Pancreas (tissue), 10 donors: ENCODE data around the gene ZMYND8. TPM values are rescaled to one million over a fixed set of nuclear protein-coding genes. Genes with fewer than 3 reads are reported as not detected.

ENCODE experiments used
- ATAC-seq, 4 donors: fragments of 200-7000 bp; cut with Tn5 transposase; one replicate each; pipeline versions ENCODE4 v1.8.0 to v1.9.1; 2020; ENCODE audit warnings: mild to moderate bottlenecking in 4 of 4, moderate library complexity in 4 of 4
- DNase-seq, 6 donors: peaks; one replicate each; pipeline ENCODE4 v3.0.0-alpha.2; 2020
- FAIRE-seq: peaks from 2 replicates; lab custom pipeline; 2012; peaks lifted over from hg19 to GRCh38; lab: Jason Lieb, UNC
- H3K27ac ChIP-seq, 4 donors: fragments of 200-600 bp; sonication (generic); 1 replicate in 3 of 4; 2 replicates in 1 of 4; pipeline versions ENCODE4 v1.5.0 to v1.8.0; 2020
- H3K27me3 ChIP-seq, 4 donors: fragments of 200-600 bp; one replicate each; pipeline ENCODE4 v1.8.0; 2021
- H3K36me3 ChIP-seq, 3 donors: fragments of 200-600 bp; sonication (generic) in 1 of 3; one replicate each; pipeline versions ENCODE4 v1.5.0 to v1.8.0; 2020 to 2021
- H3K4me1 ChIP-seq, 3 donors: fragments of 200-600 bp; one replicate each; pipeline ENCODE4 v1.8.0; 2021
- H3K4me3 ChIP-seq, 4 donors: fragments of 200-600 bp; sonication (generic) in 2 of 4; one replicate each; pipeline versions ENCODE4 v1.5.0 to v1.8.0; 2020 to 2021
- H3K9me3 ChIP-seq, 4 donors: fragments of 200-600 bp; one replicate each; pipeline ENCODE4 v1.8.0; 2021
- WGBS, 2 donors: extraction: QIAGEN DNeasy Blood & Tissue Kit; methylation state at CpG; one replicate each; pipeline ENCODE4 v1.1.7; 2013; 5-methylcytosine and 5-hydroxymethylcytosine counted together
- intact Hi-C, 3 donors: fragments of 100-400 bp; cut with DNase I; formaldehyde crosslinking; loops; one replicate each; pipeline versions ENCODE4 v1.11.1 to v1.14.2; 2022
- polyA plus RNA-seq, 2 donors: library from polyadenylated mRNA; stranded (reverse); fragments of 200-250 nt; gene quantifications; one replicate each; pipeline ENCODE4 v1.2.3, GENCODE V29; 2013
- total RNA-seq, 6 donors: library from RNA; stranded (reverse); fragmentation: NEBNext Ultra II Directional in 4 of 6; extraction: Animal tissue kit (Norgen Biotek cat#: 25700) in 4 of 6; gene quantifications; one replicate each; pipeline versions ENCODE4 v1.2.1 to v1.2.4, GENCODE V29; 2021 to 2023
- TF ChIP-seq, protein P1 (sequence below), 4 donors: fragments of 200-600 bp; sonication (generic) in 3 of 4; IDR thresholded peaks; one replicate each; pipeline versions ENCODE4 v1.5.0 to v1.8.0; 2021; ENCODE audit warnings: antibody characterized with exemption in 4 of 4
- donor health status: healthy with polysubstance abuse.
- donor health status: DM: no; HTN: no; CAD: no; lungs with moderate emphysema.
- donor health status: DM: no; HTN: no; CAD: no.
- donor health status: control.
- donor health status: control.
- donor health status: Bipolar disorder and iron deficiency.
- donor health status: DM: yes; HTN: yes; CAD: no.
- donor health status: DM: no; HTN: no; CAD: no.
- donor health status: DM: no; HTN: no; CAD: no.
- donor health status: DM: yes; HTN: yes; CAD: no.

Gene ZMYND8
- total and polyA plus RNA-seq, 8 donors: 10.8 to 25.6 (median 17.2) TPM

DNA sequence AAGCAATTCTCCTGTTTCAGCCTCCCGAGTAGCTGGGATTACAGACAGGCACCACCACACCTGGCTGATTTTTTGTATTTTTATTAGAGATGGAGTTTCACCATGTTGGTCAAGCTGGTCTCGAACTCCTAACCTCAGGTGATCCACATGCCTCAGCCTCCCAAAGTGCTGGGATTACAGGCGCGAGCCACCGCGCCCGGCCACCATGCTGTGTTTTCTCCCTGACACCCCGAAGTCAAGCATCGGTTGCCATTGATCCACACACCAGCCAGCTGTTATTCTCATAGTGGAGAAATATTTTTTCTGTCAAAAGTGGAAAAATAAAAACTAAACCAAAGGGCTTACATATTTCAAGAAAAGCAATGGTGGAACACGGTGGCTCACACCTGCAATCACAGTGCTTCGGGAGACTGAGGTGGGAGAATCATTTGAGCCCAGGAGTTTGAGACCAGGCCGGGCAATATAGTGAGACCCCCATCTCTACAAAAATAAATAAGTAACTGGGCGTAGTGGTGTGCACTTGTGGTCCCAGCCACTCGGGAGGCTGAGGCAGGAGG is 157.4 kb downstream of the ZMYND8 start:
- Histone ChIP-seq H3K27ac (no peak overlapping the region), H3K4me1 (no peaks in the 10 kb centered on the region), H3K4me3 (no peak overlapping the region), H3K36me3 (no peaks in the 10 kb centered on the region), H3K27me3 (no peaks in the 10 kb centered on the region), H3K9me3 (no peaks in the 10 kb centered on the region)
- TF ChIP-seq, protein P1, sequence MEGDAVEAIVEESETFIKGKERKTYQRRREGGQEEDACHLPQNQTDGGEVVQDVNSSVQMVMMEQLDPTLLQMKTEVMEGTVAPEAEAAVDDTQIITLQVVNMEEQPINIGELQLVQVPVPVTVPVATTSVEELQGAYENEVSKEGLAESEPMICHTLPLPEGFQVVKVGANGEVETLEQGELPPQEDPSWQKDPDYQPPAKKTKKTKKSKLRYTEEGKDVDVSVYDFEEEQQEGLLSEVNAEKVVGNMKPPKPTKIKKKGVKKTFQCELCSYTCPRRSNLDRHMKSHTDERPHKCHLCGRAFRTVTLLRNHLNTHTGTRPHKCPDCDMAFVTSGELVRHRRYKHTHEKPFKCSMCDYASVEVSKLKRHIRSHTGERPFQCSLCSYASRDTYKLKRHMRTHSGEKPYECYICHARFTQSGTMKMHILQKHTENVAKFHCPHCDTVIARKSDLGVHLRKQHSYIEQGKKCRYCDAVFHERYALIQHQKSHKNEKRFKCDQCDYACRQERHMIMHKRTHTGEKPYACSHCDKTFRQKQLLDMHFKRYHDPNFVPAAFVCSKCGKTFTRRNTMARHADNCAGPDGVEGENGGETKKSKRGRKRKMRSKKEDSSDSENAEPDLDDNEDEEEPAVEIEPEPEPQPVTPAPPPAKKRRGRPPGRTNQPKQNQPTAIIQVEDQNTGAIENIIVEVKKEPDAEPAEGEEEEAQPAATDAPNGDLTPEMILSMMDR (IDR thresholded peaks at IDR 0.05): no peak
- DNase-seq (no peak), FAIRE-seq (no peak), ATAC-seq (no peak)
- 94% methylated on average over 14 of the region's 14 CpGs for WGBS, 2 donors
- intact Hi-C loops: loop anchor here in 1 of 3 donors (10.0 kb wide), 1 partner anchor 186 kb away; no protein-coding TSS in a partner anchor

DNA sequence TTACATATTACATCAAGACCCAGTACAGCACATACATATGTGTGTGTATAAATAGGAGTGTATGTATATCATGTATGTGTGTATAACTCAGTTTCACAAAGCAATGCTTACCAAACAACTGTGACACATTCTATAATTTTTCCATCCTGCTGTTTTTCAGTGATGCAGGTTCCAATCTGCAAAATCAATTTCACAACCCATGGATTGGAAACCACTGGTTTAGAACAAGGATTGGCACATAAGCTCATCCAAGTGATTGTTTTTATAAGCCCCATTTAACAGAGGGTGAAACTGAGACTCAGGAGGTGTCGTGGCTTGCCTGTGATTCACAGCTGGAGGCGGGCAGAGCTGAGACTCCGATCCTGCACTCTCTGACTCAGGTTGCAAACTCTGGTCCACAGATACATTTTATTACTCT is 158.2 kb downstream of the ZMYND8 start:
- H3K27ac ChIP-seq: no peak overlapping the region
- H3K4me1 ChIP-seq: no peaks in the 10 kb centered on the region
- DNase-seq: no peak
- intact Hi-C loops: loop anchor here in 1 of 3 donors (10.0 kb wide), 1 partner anchor 187 kb away; no protein-coding TSS in a partner anchor
- no peaks in the 10 kb centered on the region for H3K36me3 ChIP-seq
- no peak for ATAC-seq
- H3K27me3 ChIP-seq: no peaks in the 10 kb centered on the region
- H3K4me3 ChIP-seq: no peak overlapping the region
- no peak for FAIRE-seq
- TF ChIP-seq, protein P1 (IDR thresholded peaks at IDR 0.05): no peak
- no peaks in the 10 kb centered on the region for H3K9me3 ChIP-seq
- 91 to 97% methylated on average over 3 of the region's 3 CpGs for WGBS, 2 donors

DNA sequence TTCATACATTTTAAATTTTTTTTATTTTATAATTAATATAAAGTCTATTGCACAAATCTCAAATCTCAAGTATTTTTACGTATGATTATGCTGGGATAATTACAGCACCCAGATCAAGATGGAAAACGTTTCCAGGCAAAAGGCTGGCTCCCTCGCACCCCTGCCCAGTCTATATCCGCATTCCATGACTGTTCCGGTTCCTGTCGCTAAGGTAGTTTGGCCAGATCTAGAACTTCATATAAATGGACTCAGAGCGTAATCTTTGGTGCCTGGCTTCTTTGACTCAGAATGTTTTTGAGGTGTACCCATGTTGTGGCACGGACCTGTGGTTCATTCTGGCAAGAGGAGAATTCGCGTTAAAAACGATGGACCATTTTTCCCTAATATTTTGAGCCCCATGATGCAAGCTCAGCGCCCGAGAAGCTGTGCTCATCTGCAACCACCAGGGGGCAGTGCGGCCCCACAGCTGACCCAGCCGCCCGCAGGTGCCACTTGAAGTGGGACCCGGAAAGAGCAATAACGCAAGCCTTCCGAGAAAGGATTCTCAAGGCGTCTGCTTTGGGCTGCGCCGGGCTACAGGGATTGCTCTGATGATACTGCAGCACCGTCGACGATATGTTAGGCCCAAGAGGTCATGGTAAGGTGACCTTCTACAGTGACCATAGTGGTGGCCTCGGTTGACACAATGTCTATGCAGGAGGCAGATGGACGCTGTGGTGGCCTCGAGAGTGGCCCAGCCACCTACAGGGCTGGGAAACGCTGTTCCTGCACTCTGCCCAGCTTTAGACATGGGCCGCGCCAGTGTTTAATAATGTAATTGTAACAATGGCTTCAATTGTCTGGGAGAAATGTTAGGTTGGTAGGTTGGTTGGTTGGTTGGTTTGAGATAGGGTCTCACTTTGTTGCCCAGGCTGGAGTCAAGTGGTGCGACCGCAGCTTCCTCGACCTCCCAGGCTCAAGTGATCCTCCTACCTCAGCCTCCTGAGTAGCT is 160.1 kb downstream of the ZMYND8 start:
- intact Hi-C loops: loop anchor here in 1 of 3 donors (10.0 kb wide), 1 partner anchor 188 kb away; no protein-coding TSS in a partner anchor
- H3K4me3 ChIP-seq: no peak overlapping the region
- DNase-seq (peak; percentile 37 to 89 (median 68)), FAIRE-seq (no peak), ATAC-seq (peak; percentile 58 to 87 (median 81))
- no peaks in the 10 kb centered on the region for H3K4me1 ChIP-seq
- H3K27ac ChIP-seq: no peak overlapping the region
- no peaks in the 10 kb centered on the region for H3K9me3 ChIP-seq
- H3K27me3 ChIP-seq: no peaks in the 10 kb centered on the region
- no peaks in the 10 kb centered on the region for H3K36me3 ChIP-seq
- TF ChIP-seq, protein P1 (IDR thresholded peaks at IDR 0.05): peak; percentile 90 to 94 (median 92)
- WGBS, 2 donors: 35 to 39% methylated on average over 34 of the region's 34 CpGs

DNA sequence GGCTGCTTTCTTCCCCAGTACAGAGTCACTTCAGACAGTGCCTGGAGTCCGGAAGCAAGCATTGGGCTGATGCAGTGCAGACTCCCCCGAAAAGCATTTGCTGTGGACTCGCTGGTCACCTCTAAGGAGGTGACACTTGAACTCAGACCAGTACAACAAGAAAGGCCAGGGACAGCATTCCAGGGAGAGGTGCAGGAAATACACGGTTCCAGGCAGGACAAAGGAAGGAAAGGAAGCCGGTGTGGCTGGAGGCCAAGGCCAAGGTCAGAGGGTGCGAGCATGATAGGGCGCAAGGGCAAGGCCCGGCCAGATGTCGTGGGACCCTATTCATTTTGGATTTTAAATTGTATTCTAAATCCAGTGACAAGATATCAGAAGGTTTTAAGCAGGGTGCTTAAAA is 160.9 kb downstream of the ZMYND8 start:
- no peaks in the 10 kb centered on the region for H3K36me3 ChIP-seq
- no peaks in the 10 kb centered on the region for H3K4me1 ChIP-seq
- no peaks in the 10 kb centered on the region for H3K27me3 ChIP-seq
- TF ChIP-seq, protein P1 (IDR thresholded peaks at IDR 0.05): no peak
- WGBS, 2 donors: 41 to 49% methylated on average over 9 of the region's 9 CpGs
- H3K4me3 ChIP-seq: no peak overlapping the region
- H3K9me3 ChIP-seq: no peaks in the 10 kb centered on the region
- FAIRE-seq: no peak
- no peak for ATAC-seq
- no peak overlapping the region for H3K27ac ChIP-seq
- no peak for DNase-seq
- intact Hi-C loops: loop anchor here in 1 of 3 donors (10.0 kb wide), 1 partner anchor 189 kb away; no protein-coding TSS in a partner anchor
